A549 treated with RU486 at 1 μM for 4 hours (cell line): ENCODE measurements around the gene CA6. TPM values are rescaled to one million over a fixed set of nuclear protein-coding genes. Genes with fewer than 3 reads are reported as not detected.

Experiments used
- total RNA-seq: library from RNA; stranded (reverse); fragments of 200-300 nt; extraction: Qiagen RNA extraction; gene quantifications from 5 replicates; pipeline ENCODE4 v1.2.3, GENCODE V29; 2022; ENCODE audit warnings: low read depth

CA6 gene
- not detected in 5 replicates for total RNA-seq

GRCh38 chr1:8945568-8945967, at the start of gene CA6:
TSS of gene CA6 (plus strand) at chr1:8945868. CDS start at chr1:8945887, 19 bp downstream.

Other genes starting within 250 kb of the CA6 start
- 19.3 to 28.6 TPM (median 22.7 TPM) in 5 replicates for gene RERE, start 128.2 kb upstream of the CA6 start, total RNA-seq
- 2,818 to 3,046 TPM (median 2,853 TPM) in 5 replicates for gene ENO1, start 67.2 kb upstream of the CA6 start, total RNA-seq
- not detected in 5 replicates for gene SLC2A7, start 80.6 kb downstream of the CA6 start, total RNA-seq
- 0.06 to 0.31 TPM (median 0.09 TPM) in 5 replicates for gene SLC2A5, start 123.8 kb downstream of the CA6 start, total RNA-seq
- 3.4 to 7.2 TPM (median 5.0 TPM) in 5 replicates for gene GPR157, start 183.2 kb downstream of the CA6 start, total RNA-seq